ENCODE measurements around the gene LLPH. TPM values are rescaled to one million over a fixed set of nuclear protein-coding genes. Genes with fewer than 3 reads are reported as not detected.

LLPH gene
- polyA plus RNA-seq, 3 donors: 3.1 to 44.0 (median 33.4) TPM

GRCh38 chr12:66107451-66107915, 23.1 kb downstream of the LLPH start:
- Histone ChIP-seq H3K4me3 (replicated peaks in 1 of 3; ENCODE audit: low read depth in 2 of 3, low read length in 3 of 3) (no peak overlapping the region), H3K27me3 (ENCODE audit: control insufficient read depth in 2 of 2, insufficient read depth in 2 of 2, low read length in 2 of 2) (no peaks in the 10 kb centered on the region), H3K9ac (ENCODE audit: insufficient read depth, low read length, poor library complexity, severe bottlenecking) (no peak overlapping the region), H4K20me1 (ENCODE audit: insufficient read depth, low read length) (no peaks in the 10 kb centered on the region), H3K36me3 (replicated peaks in 1 of 2; ENCODE audit: control insufficient read depth in 1 of 2, insufficient read depth in 2 of 2, low read length in 2 of 2) (no peaks in the 10 kb centered on the region), H2AFZ (ENCODE audit: insufficient read depth, low read depth, low read length, poor library complexity, severe bottlenecking) (peak overlapping the region; percentile 44), H3K79me2 (ENCODE audit: insufficient read depth, low read length) (no peaks in the 10 kb centered on the region), H3K4me1 (ENCODE audit: control insufficient read depth in 1 of 2, insufficient read depth in 2 of 2, low read length in 2 of 2) (peaks cover 7 to 12% of the 10 kb centered on the region in 2 donors), H3K9me3 (replicated peaks in 1 of 2; ENCODE audit: control insufficient read depth in 1 of 2, insufficient read depth in 1 of 2, low read length in 2 of 2) (no peaks in the 10 kb centered on the region), H3K4me2 (replicated peaks; ENCODE audit: extremely low read depth, low read length, poor library complexity, severe bottlenecking) (no peak overlapping the region), H3K27ac (ENCODE audit: low read depth in 1 of 2, low read length in 2 of 2) (no peak overlapping the region)
- peaks cover 16% of the 10 kb centered on the region for H3K4me1 Mint-ChIP-seq
- peak; percentile 87 for TF ChIP-seq CTCF (IDR thresholded peaks at IDR 0.05)
- no peak overlapping the region for H3K4me3 Mint-ChIP-seq
- WGBS (ENCODE audit: insufficient coverage): 29% methylated on average over 9 of the region's 9 CpGs
- peak overlapping the region in 1 of 7 donors; percentile 70 for H3K27ac Mint-ChIP-seq
- no peaks in the 10 kb centered on the region for H3K36me3 Mint-ChIP-seq
- H3K27me3 Mint-ChIP-seq (ENCODE audit: low read depth in 3 of 3): peaks cover 0 to 3% (median 0%) of the 10 kb centered on the region in 3 donors
- H3K9me3 Mint-ChIP-seq: no peaks in the 10 kb centered on the region
- peak; percentile 89 to 94 (median 92) for DNase-seq
- intact Hi-C loops (cut with micrococcal nuclease): no loop called here

- Histone ChIP-seq H3K4me1 (ENCODE audit: control insufficient read depth in 1 of 2, insufficient read depth in 2 of 2, low read length in 2 of 2) (peaks cover 7% of the 10 kb centered on the region in 2 donors), H4K20me1 (ENCODE audit: insufficient read depth, low read length) (no peaks in the 10 kb centered on the region), H3K4me3 (replicated peaks in 1 of 3; ENCODE audit: low read depth in 2 of 3, low read length in 3 of 3) (no peak overlapping the region), H3K9me3 (replicated peaks in 1 of 2; ENCODE audit: control insufficient read depth in 1 of 2, insufficient read depth in 1 of 2, low read length in 2 of 2) (peaks cover 0 to 5% of the 10 kb centered on the region in 2 donors), H3K79me2 (ENCODE audit: insufficient read depth, low read length) (no peaks in the 10 kb centered on the region), H3K27ac (ENCODE audit: low read depth in 1 of 2, low read length in 2 of 2) (no peak overlapping the region), H2AFZ (ENCODE audit: insufficient read depth, low read depth, low read length, poor library complexity, severe bottlenecking) (no peak overlapping the region), H3K9ac (ENCODE audit: insufficient read depth, low read length, poor library complexity, severe bottlenecking) (no peak overlapping the region), H3K36me3 (replicated peaks in 1 of 2; ENCODE audit: control insufficient read depth in 1 of 2, insufficient read depth in 2 of 2, low read length in 2 of 2) (no peaks in the 10 kb centered on the region), H3K4me2 (replicated peaks; ENCODE audit: extremely low read depth, low read length, poor library complexity, severe bottlenecking) (no peak overlapping the region), H3K27me3 (ENCODE audit: control insufficient read depth in 2 of 2, insufficient read depth in 2 of 2, low read length in 2 of 2) (no peaks in the 10 kb centered on the region)
- H3K27ac Mint-ChIP-seq: no peak overlapping the region
- intact Hi-C loops (cut with micrococcal nuclease): no loop called here
- peaks cover 7 to 19% (median 11%) of the 10 kb centered on the region in 7 donors for H3K9me3 Mint-ChIP-seq
- WGBS (ENCODE audit: insufficient coverage): 85% methylated on average over 1 of the region's 3 CpGs
- TF ChIP-seq CTCF (IDR thresholded peaks at IDR 0.05): peak; percentile 31
- H3K27me3 Mint-ChIP-seq (ENCODE audit: low read depth in 3 of 3): peaks cover 0 to 7% (median 0%) of the 10 kb centered on the region in 3 donors
- no peak for DNase-seq
- peaks cover 9% of the 10 kb centered on the region for H3K4me1 Mint-ChIP-seq
- no peaks in the 10 kb centered on the region for H3K36me3 Mint-ChIP-seq
- no peak overlapping the region for H3K4me3 Mint-ChIP-seq
These were observed 27.3 kb downstream of the LLPH start for GRCh38 chr12:66103016-66103913.

Data from CD14-positive monocyte (primary cell).